Astrocyte of the spinal cord (primary cell): Measurements from ENCODE around the gene ZNF576.

Source experiments
- DNase-seq: peaks from one replicate; pipeline ENCODE4 v3.0.0; 2011; ENCODE audit warnings: low read depth, low spot score
- H3K4me3 ChIP-seq: 2 replicates; pipeline ENCODE4 v1.5.1; 2011; ENCODE audit warnings: low read depth, mild to moderate bottlenecking, low read length, moderate library complexity
- CTCF ChIP-seq: IDR thresholded peaks from 2 replicates; pipeline ENCODE4 v1.5.1; 2012; ENCODE audit warnings: low read depth, mild to moderate bottlenecking, low read length, inconsistent platforms
- in situ Hi-C: cut with HindIII; loops from 2 replicates; pipeline ENCODE4 v1.10.0; 2017; ENCODE audit warnings: low sequenced_read_pairs

ZNF576 gene

GRCh38 chr19:43575156-43575950 lies 21.0 kb upstream of the ZNF576 start, which contains the start of the genes PINLYP and XRCC1:
PINLYP (plus strand) TSS chr19:43575801; CDS start chr19:43577192, 1,391 bp downstream.
XRCC1 (minus strand) TSS chr19:43575527; CDS start chr19:43575458, 69 bp downstream.
- DNase-seq: peak; percentile 99
- no peak for TF ChIP-seq CTCF
- in situ Hi-C loops: no loop called here
- peak within 1 kb of the TSS; percentile 88 for H3K4me3 ChIP-seq

DNA sequence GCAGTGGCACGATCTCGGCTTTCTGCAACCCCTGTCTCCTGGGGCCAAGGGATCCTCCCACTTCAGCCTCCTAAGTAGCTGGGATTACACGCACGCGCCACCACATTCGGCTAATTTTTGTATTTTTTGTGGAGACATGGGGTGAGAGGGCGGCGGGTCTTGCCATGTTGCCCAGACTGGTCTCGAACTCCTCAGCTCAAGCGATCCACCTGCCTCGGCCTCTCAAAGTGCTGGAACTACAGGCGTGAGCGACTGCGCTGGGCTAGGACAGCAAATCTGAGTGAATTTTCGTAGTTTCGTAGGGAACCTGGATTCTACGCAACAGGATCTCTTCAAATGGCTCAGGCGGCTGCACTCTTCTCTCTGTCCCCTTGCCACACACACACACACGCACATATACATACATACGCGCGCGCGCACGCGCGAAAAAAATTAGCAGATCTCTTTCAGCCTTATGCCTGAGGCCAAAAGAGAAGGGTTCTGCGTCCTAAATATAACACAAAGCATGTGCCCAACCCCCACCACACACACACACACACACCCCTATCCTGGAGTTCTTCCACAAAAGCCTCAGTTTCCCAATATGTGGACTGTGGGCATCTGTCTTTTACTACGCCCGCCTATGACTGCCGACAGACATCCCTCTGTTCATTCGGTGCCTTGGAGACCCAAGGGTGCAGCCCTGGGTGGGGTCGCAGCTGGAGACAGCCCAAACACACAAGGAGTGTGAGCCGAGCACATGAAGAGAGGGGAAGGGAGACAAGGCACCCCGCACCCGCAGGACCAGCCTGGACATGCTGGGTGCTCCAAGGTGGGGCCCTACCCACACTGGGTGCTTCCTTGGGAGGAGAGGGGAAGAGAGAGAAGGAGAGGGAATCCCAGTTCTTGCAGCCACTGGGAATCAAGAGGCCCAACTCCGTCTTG lies 20.2 kb upstream of the ZNF576 start:
- no peak for DNase-seq
- no peak for TF ChIP-seq CTCF
- in situ Hi-C loops: no loop called here

GRCh38 chr19:43578787-43579186 lies 17.6 kb upstream of the ZNF576 start:
- DNase-seq: no peak
- TF ChIP-seq CTCF: no peak
- in situ Hi-C loops: no loop called here
- no peak overlapping the region for H3K4me3 ChIP-seq

More for the DNA sequence above, 20.2 kb upstream of the ZNF576 start:
- H3K4me3 ChIP-seq: peak overlapping the region; percentile 30

GRCh38 chr19:43581467-43581866 lies 14.9 kb upstream of the ZNF576 start:
- TF ChIP-seq CTCF: no peak
- no peak for DNase-seq
- no peak overlapping the region for H3K4me3 ChIP-seq
- in situ Hi-C loops: no loop called here

- in situ Hi-C loops: no loop called here
- TF ChIP-seq CTCF: no peak
- no peak for DNase-seq
- H3K4me3 ChIP-seq: no peak overlapping the region
Observed at GRCh38 chr19:43582495-43582894, 13.9 kb upstream of the ZNF576 start.

- in situ Hi-C loops: no loop called here
- no peak for DNase-seq
- TF ChIP-seq CTCF: no peak
- H3K4me3 ChIP-seq: no peak overlapping the region
Observed at GRCh38 chr19:43584484-43584883, 11.9 kb upstream of the ZNF576 start.
